Hepatocyte (in vitro differentiated cells): ENCODE results near the gene RNF128. TPM values are rescaled to one million over a fixed set of nuclear protein-coding genes. Genes with fewer than 3 reads are reported as not detected.
"Not testable (repeated sequence)": the region's sequence is repeated elsewhere in the genome, so short reads cannot be mapped to it uniquely, and the experiment has no call there.

Experiments
- DNase-seq: peaks from one replicate; pipeline ENCODE4 v3.0.0-alpha.2; 2016; ENCODE audit warnings: low spot score
- H2AFZ ChIP-seq: fragments of 200-600 bp; sonication (generic); 2 replicates; pipeline ENCODE4 v1.6.0; 2016; ENCODE audit warnings: antibody characterized with exemption, mild to moderate bottlenecking
- H3K27ac ChIP-seq: fragments of 200-600 bp; sonication (generic); 2 replicates; pipeline ENCODE4 v1.5.1; 2016; ENCODE audit warnings: mild to moderate bottlenecking
- H3K27me3 ChIP-seq: fragments of 200-600 bp; sonication (generic); 2 replicates; pipeline ENCODE4 v1.6.1; 2016
- H3K36me3 ChIP-seq: fragments of 200-600 bp; sonication (generic); replicated peaks from 2 replicates; pipeline ENCODE4 v1.5.1; 2016; ENCODE audit warnings: low read depth; ENCODE audit not compliant: insufficient read depth
- H3K4me1 ChIP-seq: fragments of 200-600 bp; sonication (generic); 2 replicates; pipeline ENCODE4 v1.5.1; 2016; ENCODE audit warnings: mild to moderate bottlenecking, moderate library complexity; ENCODE audit not compliant: insufficient read depth
- H3K4me2 ChIP-seq: fragments of 200-600 bp; sonication (generic); 2 replicates; pipeline ENCODE4 v1.6.0; 2016
- H3K4me3 ChIP-seq: fragments of 200-600 bp; sonication (generic); 2 replicates; pipeline ENCODE4 v1.5.1; 2016; ENCODE audit warnings: mild to moderate bottlenecking
- H3K79me2 ChIP-seq: fragments of 200-600 bp; sonication (generic); 2 replicates; pipeline ENCODE4 v1.6.0; 2017; ENCODE audit warnings: mild to moderate bottlenecking
- H3K9me2 ChIP-seq: fragments of 200-600 bp; sonication (generic); replicated peaks from 2 replicates; pipeline ENCODE4 v1.6.0; 2017; ENCODE audit warnings: mild to moderate bottlenecking; ENCODE audit not compliant: insufficient read depth
- H3K9me3 ChIP-seq: fragments of 200-600 bp; sonication (generic); 2 replicates; pipeline ENCODE4 v1.5.1; 2016; ENCODE audit warnings: low read depth, mild to moderate bottlenecking
- H4K20me1 ChIP-seq: fragments of 200-600 bp; sonication (generic); 2 replicates; pipeline ENCODE4 v1.6.0; 2016; ENCODE audit warnings: mild to moderate bottlenecking; ENCODE audit not compliant: insufficient read depth, poor library complexity, severe bottlenecking
- WGBS: methylation state at CpG from one replicate; pipeline ENCODE4 v1.1.6; 2016; ENCODE audit warnings: low lambda C conversion rate; ENCODE audit errors: missing lambda C conversion rate; 5-methylcytosine and 5-hydroxymethylcytosine counted together
- polyA plus RNA-seq: library from polyadenylated mRNA; unstranded; fragments of >200 nt; fragmentation: Nextera tagmentation; extraction: Ambion mirVana; gene quantifications from 2 replicates; pipeline ENCODE4 v1.2.1, GENCODE V29; 2016
- total RNA-seq: library from RNA; depleted of rRNA; stranded (reverse); fragments of >200 nt; gene quantifications from 2 replicates; pipeline ENCODE4 v1.2.3, GENCODE V29; 2014

Gene RNF128
- total and polyA plus RNA-seq, 2 experiments from 2014 or later: 58.0 to 101 TPM

DNA sequence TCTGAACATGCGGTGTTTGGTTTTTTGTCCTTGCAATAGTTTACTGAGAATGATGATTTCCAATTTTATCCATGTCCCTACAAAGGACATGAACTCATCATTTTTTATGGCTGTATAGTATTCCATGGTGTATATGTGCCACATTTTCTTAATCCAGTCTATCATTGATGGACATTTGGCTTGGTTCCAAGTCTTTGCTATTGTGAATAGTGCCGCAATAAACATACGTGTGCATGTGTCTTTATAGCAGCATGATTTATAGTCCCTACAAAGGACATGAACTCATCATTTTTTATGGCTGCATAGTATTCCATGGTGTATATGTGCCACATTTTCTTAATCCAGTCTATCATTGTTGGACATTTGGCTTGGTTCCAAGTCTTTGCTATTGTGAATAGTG is 87.6 kb downstream of the RNF128 start:
- 89% methylated on average over 3 of the region's 3 CpGs for WGBS

More for the DNA sequence above, 87.6 kb downstream of the RNF128 start:
- not testable (repeated sequence) for H3K4me3 ChIP-seq, H3K36me3 ChIP-seq, H3K79me2 ChIP-seq, H3K27me3 ChIP-seq, H3K9me3 ChIP-seq, H2AFZ ChIP-seq, H3K9me2 ChIP-seq, H3K4me2 ChIP-seq, H3K4me1 ChIP-seq, DNase-seq, H4K20me1 ChIP-seq, H3K27ac ChIP-seq

Other genes starting within 250 kb of the RNF128 start
- gene RADX, start 114.7 kb upstream of the RNF128 start, total RNA-seq: 2.6 and 4.2 TPM in 2 replicates
- gene RADX, start 114.7 kb upstream of the RNF128 start, polyA plus RNA-seq: 2.1 and 2.9 TPM in 2 replicates
- 14.6 and 15.6 TPM in 2 replicates for gene TBC1D8B, start 76.0 kb downstream of the RNF128 start, total RNA-seq
- gene TBC1D8B, start 76.0 kb downstream of the RNF128 start, polyA plus RNA-seq: 6.4 and 9.8 TPM in 2 replicates
- not detected in 2 replicates for gene RIPPLY1, start 176.6 kb downstream of the RNF128 start, total RNA-seq
- gene RIPPLY1, start 176.6 kb downstream of the RNF128 start, polyA plus RNA-seq: 0.21 TPM in 1 of 2 replicates, not detected in the other
- 3.9 and 4.9 TPM in 2 replicates for gene CLDN2, start 193.7 kb downstream of the RNF128 start, total RNA-seq
- gene CLDN2, start 193.7 kb downstream of the RNF128 start, polyA plus RNA-seq: 4.0 and 5.2 TPM in 2 replicates